Transverse colon (tissue), 4 donors: Measurements from ENCODE around the gene SREBF1. TPM values are rescaled to one million over a fixed set of nuclear protein-coding genes. Genes with fewer than 3 reads are reported as not detected.
A peak's percentile ranks its signal among the peaks of the same experiment; 100 is the strongest.
"Not testable (repeated sequence)": the region's sequence is repeated elsewhere in the genome, so short reads cannot be mapped to it uniquely, and the experiment has no call there.

Experiments
- DNase-seq: peaks from one replicate; pipeline ENCODE4 v3.0.0-alpha.2; 2019
- H3K27ac ChIP-seq, 4 donors: fragments of 200-600 bp; sonication (generic); 2 replicates each; pipeline ENCODE4 v1.5.1; 2016 to 2018; ENCODE audit warnings: inconsistent platforms in 4 of 4
- H3K27me3 ChIP-seq: fragments of 200-600 bp; sonication (generic); 2 replicates; pipeline ENCODE4 v1.5.1; 2017; ENCODE audit warnings: inconsistent platforms
- H3K36me3 ChIP-seq, 4 donors: fragments of 200-600 bp; sonication (generic); 2 replicates each; pipeline ENCODE4 v1.5.1; 2017 to 2019; ENCODE audit warnings: inconsistent platforms in 4 of 4
- H3K4me1 ChIP-seq, 4 donors: fragments of 200-600 bp; sonication (generic); 2 replicates each; pipeline ENCODE4 v1.5.1; 2017 to 2020; ENCODE audit warnings: inconsistent platforms in 4 of 4
- H3K4me3 ChIP-seq, 4 donors: fragments of 200-600 bp; sonication (generic); 1 replicate in 1 of 4; 2 replicates in 3 of 4; pipeline versions ENCODE4 v1.5.1 to v1.6.1; 2017 to 2019; ENCODE audit warnings: inconsistent platforms in 4 of 4
- H3K9me3 ChIP-seq, 2 donors: fragments of 200-600 bp; sonication (generic); 2 replicates each; pipeline ENCODE4 v1.5.1; 2017 to 2019; ENCODE audit warnings: inconsistent platforms in 2 of 2
- CTCF ChIP-seq, 5 experiments: fragments of 200-600 bp in 3 of 5; fragments of 450-650 bp in 2 of 5; sonication (generic) in 3 of 5; IDR thresholded peaks; 1 replicate in 2 of 5; 2 replicates in 3 of 5; pipeline ENCODE4 v1.5.1; 2016 to 2017; ENCODE audit warnings: antibody characterized with exemption in 5 of 5, inconsistent platforms in 3 of 5, mild to moderate bottlenecking in 2 of 5, moderate library complexity in 1 of 5
- EP300 ChIP-seq: sonication (generic); formaldehyde crosslinking; IDR thresholded peaks from one replicate; pipeline ENCODE4 v1.6.1; 2017; ENCODE audit warnings: antibody characterized with exemption, low read depth
- POLR2A ChIP-seq: fragments of 450-650 bp; IDR thresholded peaks from one replicate; pipeline ENCODE4 v1.6.1; 2016; ENCODE audit warnings: antibody characterized with exemption, mild to moderate bottlenecking, moderate library complexity
- POLR2AphosphoS5 ChIP-seq, 3 donors: sonication (generic); formaldehyde crosslinking; IDR thresholded peaks; one replicate each; pipeline ENCODE4 v1.6.1; 2016; ENCODE audit warnings: antibody characterized with exemption in 3 of 3
- WGBS, 2 donors: methylation state at CpG; one replicate each; pipeline ENCODE4 v1.1.5; 2018; ENCODE audit warnings: low coverage in 1 of 2; 5-methylcytosine and 5-hydroxymethylcytosine counted together
- in situ Hi-C, 4 donors: fragments of 200-750 bp; cut with MboI; loops; one replicate each; pipeline versions ENCODE4 v1.15.0 to v1.15.1; 2017; ENCODE audit warnings: low sequenced_read_pairs in 3 of 4, low pct_ligation_motif_present in 1 of 4, low pct_unique_long_range_greater_than_20kb in 1 of 4
- intact Hi-C: fragments of 100-400 bp; cut with DNase I; formaldehyde crosslinking; loops from one replicate; pipeline ENCODE4 v1.15.1; 2023; ENCODE audit warnings: low total_unique reads
- total RNA-seq, 4 donors: library from RNA; depleted of rRNA; stranded (reverse); fragments of >200 nt; gene quantifications; one replicate each; pipeline ENCODE4 v1.1.0, GENCODE V29; 2016

SREBF1 gene
- total RNA-seq, 4 donors from 2014 or later: 45.7 to 206 (median 148) TPM

GRCh38 chr17:17810084-17810894 is 26.5 kb downstream of the SREBF1 start:
- Histone ChIP-seq H3K4me3 (peak overlapping the region in 2 of 4 donors; percentile 5 to 22), H3K4me1 (peaks cover 3 to 29% (median 17%) of the 10 kb centered on the region in 4 donors), H3K27ac (peak overlapping the region; percentile 55 to 84 (median 74)), H3K27me3 (no peaks in the 10 kb centered on the region), H3K36me3 (peaks cover 0 to 23% (median 0%) of the 10 kb centered on the region in 4 donors), H3K9me3 (no peaks in the 10 kb centered on the region)
- WGBS, 2 donors: 73% methylated on average over 59 of the region's 68 CpGs; no CpG with 5 or more reads in 1 of the 2 donors
- no peak for TF ChIP-seq POLR2A
- TF ChIP-seq CTCF (IDR thresholded peaks at IDR 0.05): peak in 1 of 5 experiments; percentile 10
- TF ChIP-seq POLR2AphosphoS5 (IDR thresholded peaks at IDR 0.05): peak in 1 of 3 donors; percentile 7
- TF ChIP-seq EP300: no peak
- no peak for DNase-seq
- intact Hi-C loops (loop anchor here (10.0 kb wide), 1 partner anchor 115 kb away; no protein-coding TSS in a partner anchor), in situ Hi-C loops (no loop called here)

- Histone ChIP-seq H3K9me3 (no peaks in the 10 kb centered on the region), H3K4me3 (peak overlapping the region in 2 of 4 donors; percentile 5 to 22), H3K27me3 (no peaks in the 10 kb centered on the region), H3K27ac (peak overlapping the region; percentile 55 to 84 (median 74)), H3K36me3 (peaks cover 0 to 17% (median 0%) of the 10 kb centered on the region in 4 donors), H3K4me1 (peaks cover 3 to 29% (median 17%) of the 10 kb centered on the region in 4 donors)
- WGBS, 2 donors: 74% methylated on average over 46 of the region's 52 CpGs; no CpG with 5 or more reads in 1 of the 2 donors
- intact Hi-C loops (loop anchor here (10.0 kb wide), 1 partner anchor 115 kb away; no protein-coding TSS in a partner anchor), in situ Hi-C loops (loop anchor here in 2 of 4 donors (5.0 to 10.0 kb wide), 2 partner anchors 53 to 55 kb away; no protein-coding TSS in a partner anchor)
- no peak for DNase-seq
- TF ChIP-seq CTCF (IDR thresholded peaks at IDR 0.05) (no peak), POLR2AphosphoS5 (IDR thresholded peaks at IDR 0.05) (no peak), EP300 (no peak), POLR2A (no peak)
Observed at GRCh38 chr17:17809531-17810083, 27.2 kb downstream of the SREBF1 start.

- H3K4me3 ChIP-seq: no peak overlapping the region
- H3K27me3 ChIP-seq: no peaks in the 10 kb centered on the region
- no peak for DNase-seq
- intact Hi-C loops (no loop called here), in situ Hi-C loops (loop anchor here in 2 of 4 donors (5.0 to 10.0 kb wide), 2 partner anchors 53 to 56 kb away; no protein-coding TSS in a partner anchor)
- 74% methylated on average over 15 of the region's 15 CpGs; no CpG with 5 or more reads in 1 of the 2 donors for WGBS, 2 donors
- H3K36me3 ChIP-seq: peaks cover 0 to 10% (median 0%) of the 10 kb centered on the region in 4 donors
- peaks cover 3 to 29% (median 17%) of the 10 kb centered on the region in 4 donors for H3K4me1 ChIP-seq
- TF ChIP-seq EP300 (no peak), POLR2A (no peak), POLR2AphosphoS5 (IDR thresholded peaks at IDR 0.05) (no peak), CTCF (IDR thresholded peaks at IDR 0.05) (no peak)
- peak overlapping the region in 2 of 4 donors; percentile 68 to 81 for H3K27ac ChIP-seq
- H3K9me3 ChIP-seq: no peaks in the 10 kb centered on the region
Observed at GRCh38 chr17:17808706-17809432, 27.9 kb downstream of the SREBF1 start.

GRCh38 chr17:17808200-17808599 is 28.6 kb downstream of the SREBF1 start:
- H3K36me3 ChIP-seq, DNase-seq, H3K4me3 ChIP-seq, intact Hi-C loops, H3K27me3 ChIP-seq, H3K9me3 ChIP-seq, H3K27ac ChIP-seq: not testable (repeated sequence)
- peaks cover 3 to 29% (median 17%) of the 10 kb centered on the region in 4 donors for H3K4me1 ChIP-seq
- WGBS, 2 donors: 95 to 100% methylated on average over 4 to 5 of the region's 5 CpGs
- in situ Hi-C loops: loop anchor here in 2 of 4 donors (5.0 to 10.0 kb wide), 2 partner anchors 54 to 57 kb away; no protein-coding TSS in a partner anchor
